Left ventricle myocardium inferior (tissue), 1 donor: ENCODE results near the gene CACFD1. TPM values are rescaled to one million over a fixed set of nuclear protein-coding genes. Genes with fewer than 3 reads are reported as not detected.
"Not testable (repeated sequence)": the region's sequence is repeated elsewhere in the genome, so short reads cannot be mapped to it uniquely, and the experiment has no call there.

Experiments used
- DNase-seq: peaks from one replicate; pipeline ENCODE4 v3.0.0-alpha.2; 2020
- H3K27ac ChIP-seq: fragments of 200-600 bp; replicated peaks from 2 replicates; pipeline ENCODE4 v1.8.0; 2021
- H3K27me3 ChIP-seq: fragments of 200-600 bp; 2 replicates; pipeline ENCODE4 v1.8.0; 2021; ENCODE audit warnings: low read depth
- H3K36me3 ChIP-seq: fragments of 200-600 bp; 2 replicates; pipeline ENCODE4 v1.8.0; 2021
- H3K4me1 ChIP-seq: fragments of 200-600 bp; 2 replicates; pipeline ENCODE4 v1.8.0; 2021
- H3K4me3 ChIP-seq: fragments of 200-600 bp; 2 replicates; pipeline ENCODE4 v1.8.0; 2021; ENCODE audit warnings: mild to moderate bottlenecking, moderate library complexity
- H3K9me3 ChIP-seq: fragments of 200-600 bp; replicated peaks from 2 replicates; pipeline ENCODE4 v1.8.0; 2021
- intact Hi-C: fragments of 100-400 bp; cut with micrococcal nuclease; formaldehyde crosslinking; loops from one replicate; pipeline ENCODE4 v1.11.0; 2022
- total RNA-seq: library from RNA; stranded (reverse); fragmentation: NEBNext Ultra II Directional; extraction: Animal tissue kit (Norgen Biotek cat#: 25700); gene quantifications from one replicate; pipeline ENCODE4 v1.2.1, GENCODE V29; 2021
- TF ChIP-seq, protein P1 (sequence below): fragments of 200-600 bp; IDR thresholded peaks from 2 replicates; pipeline ENCODE4 v1.8.0; 2021; ENCODE audit warnings: antibody characterized with exemption, mild to moderate bottlenecking, borderline replicate concordance
- donor health status: DM: no; HTN: yes; CAD: no; lungs with severe emphysema.

The CACFD1 gene
- total RNA-seq, 1 donor from 2014 or later = 11.5 TPM

GRCh38 chr9:133449760-133450159 lies 10.0 kb upstream of the CACFD1 start:
- intact Hi-C loops = no loop called here
- no peaks in the 10 kb centered on the region for H3K4me1 ChIP-seq
- TF ChIP-seq, protein P1, sequence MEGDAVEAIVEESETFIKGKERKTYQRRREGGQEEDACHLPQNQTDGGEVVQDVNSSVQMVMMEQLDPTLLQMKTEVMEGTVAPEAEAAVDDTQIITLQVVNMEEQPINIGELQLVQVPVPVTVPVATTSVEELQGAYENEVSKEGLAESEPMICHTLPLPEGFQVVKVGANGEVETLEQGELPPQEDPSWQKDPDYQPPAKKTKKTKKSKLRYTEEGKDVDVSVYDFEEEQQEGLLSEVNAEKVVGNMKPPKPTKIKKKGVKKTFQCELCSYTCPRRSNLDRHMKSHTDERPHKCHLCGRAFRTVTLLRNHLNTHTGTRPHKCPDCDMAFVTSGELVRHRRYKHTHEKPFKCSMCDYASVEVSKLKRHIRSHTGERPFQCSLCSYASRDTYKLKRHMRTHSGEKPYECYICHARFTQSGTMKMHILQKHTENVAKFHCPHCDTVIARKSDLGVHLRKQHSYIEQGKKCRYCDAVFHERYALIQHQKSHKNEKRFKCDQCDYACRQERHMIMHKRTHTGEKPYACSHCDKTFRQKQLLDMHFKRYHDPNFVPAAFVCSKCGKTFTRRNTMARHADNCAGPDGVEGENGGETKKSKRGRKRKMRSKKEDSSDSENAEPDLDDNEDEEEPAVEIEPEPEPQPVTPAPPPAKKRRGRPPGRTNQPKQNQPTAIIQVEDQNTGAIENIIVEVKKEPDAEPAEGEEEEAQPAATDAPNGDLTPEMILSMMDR = no peak

DNA sequence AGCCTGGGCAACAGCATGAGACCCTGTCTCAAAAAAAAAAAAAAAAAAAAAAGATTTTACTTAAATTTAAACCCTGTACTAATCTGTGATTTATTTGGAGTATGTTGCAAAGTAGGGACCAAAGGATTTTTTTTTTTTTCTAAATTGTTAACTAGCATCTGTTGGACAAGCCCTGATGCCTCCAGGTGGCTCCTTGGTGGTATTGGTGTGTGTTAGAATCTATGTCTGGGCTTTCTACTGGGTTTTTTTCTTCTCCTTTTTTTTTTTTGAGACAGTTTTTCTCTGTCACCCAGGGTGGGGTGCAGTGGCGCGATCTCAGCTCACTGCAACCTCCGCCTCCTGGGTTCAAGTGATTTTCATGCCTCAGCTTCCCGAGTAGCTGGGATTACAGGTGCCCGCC lies 7.9 kb upstream of the CACFD1 start:
- H3K4me3 ChIP-seq, DNase-seq, intact Hi-C loops, H3K27me3 ChIP-seq, H3K36me3 ChIP-seq, H3K27ac ChIP-seq, H3K4me1 ChIP-seq, H3K9me3 ChIP-seq: not testable (repeated sequence)

More at GRCh38 chr9:133449760-133450159, 10.0 kb upstream of the CACFD1 start:
- Histone ChIP-seq H3K27ac (no peak overlapping the region), H3K36me3 (no peaks in the 10 kb centered on the region), H3K4me3 (no peak overlapping the region), H3K9me3 (no peaks in the 10 kb centered on the region), H3K27me3 (no peaks in the 10 kb centered on the region)
- DNase-seq = no peak

GRCh38 chr9:133452562-133452961 lies 7.2 kb upstream of the CACFD1 start:
- TF ChIP-seq, protein P1 = no peak

GRCh38 chr9:133453651-133454050 lies 6.1 kb upstream of the CACFD1 start:
- TF ChIP-seq, protein P1 = no peak
- no peak for DNase-seq
- Histone ChIP-seq H3K27me3 (no peaks in the 10 kb centered on the region), H3K4me3 (no peak overlapping the region), H3K27ac (no peak overlapping the region), H3K36me3 (no peaks in the 10 kb centered on the region), H3K9me3 (no peaks in the 10 kb centered on the region), H3K4me1 (no peaks in the 10 kb centered on the region)
- intact Hi-C loops = no loop called here

More at GRCh38 chr9:133452562-133452961, 7.2 kb upstream of the CACFD1 start:
- Histone ChIP-seq H3K4me3 (no peak overlapping the region), H3K27ac (no peak overlapping the region), H3K9me3 (no peaks in the 10 kb centered on the region), H3K36me3 (no peaks in the 10 kb centered on the region), H3K27me3 (no peaks in the 10 kb centered on the region), H3K4me1 (no peaks in the 10 kb centered on the region)
- DNase-seq = no peak
- intact Hi-C loops = no loop called here

DNA sequence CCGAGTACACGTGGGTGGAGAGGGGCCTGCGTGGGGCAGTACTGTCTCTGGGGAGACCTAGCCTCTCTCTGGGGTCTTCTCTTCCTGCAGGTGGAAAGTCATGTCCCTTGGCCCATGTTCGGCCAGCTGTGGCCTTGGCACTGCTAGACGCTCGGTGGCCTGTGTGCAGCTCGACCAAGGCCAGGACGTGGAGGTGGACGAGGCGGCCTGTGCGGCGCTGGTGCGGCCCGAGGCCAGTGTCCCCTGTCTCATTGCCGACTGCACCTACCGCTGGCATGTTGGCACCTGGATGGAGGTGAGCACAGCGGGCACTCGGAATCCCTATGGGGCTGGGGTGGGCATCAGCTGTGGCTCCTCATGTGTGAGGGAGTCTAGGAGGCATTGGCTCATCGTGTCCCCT lies 5.5 kb upstream of the CACFD1 start:
- intact Hi-C loops = no loop called here
- Histone ChIP-seq H3K9me3 (no peaks in the 10 kb centered on the region), H3K4me3 (no peak overlapping the region), H3K27ac (no peak overlapping the region), H3K4me1 (peaks cover 5% of the 10 kb centered on the region), H3K27me3 (no peaks in the 10 kb centered on the region), H3K36me3 (no peaks in the 10 kb centered on the region)
- TF ChIP-seq, protein P1 = no peak
- no peak for DNase-seq

DNA sequence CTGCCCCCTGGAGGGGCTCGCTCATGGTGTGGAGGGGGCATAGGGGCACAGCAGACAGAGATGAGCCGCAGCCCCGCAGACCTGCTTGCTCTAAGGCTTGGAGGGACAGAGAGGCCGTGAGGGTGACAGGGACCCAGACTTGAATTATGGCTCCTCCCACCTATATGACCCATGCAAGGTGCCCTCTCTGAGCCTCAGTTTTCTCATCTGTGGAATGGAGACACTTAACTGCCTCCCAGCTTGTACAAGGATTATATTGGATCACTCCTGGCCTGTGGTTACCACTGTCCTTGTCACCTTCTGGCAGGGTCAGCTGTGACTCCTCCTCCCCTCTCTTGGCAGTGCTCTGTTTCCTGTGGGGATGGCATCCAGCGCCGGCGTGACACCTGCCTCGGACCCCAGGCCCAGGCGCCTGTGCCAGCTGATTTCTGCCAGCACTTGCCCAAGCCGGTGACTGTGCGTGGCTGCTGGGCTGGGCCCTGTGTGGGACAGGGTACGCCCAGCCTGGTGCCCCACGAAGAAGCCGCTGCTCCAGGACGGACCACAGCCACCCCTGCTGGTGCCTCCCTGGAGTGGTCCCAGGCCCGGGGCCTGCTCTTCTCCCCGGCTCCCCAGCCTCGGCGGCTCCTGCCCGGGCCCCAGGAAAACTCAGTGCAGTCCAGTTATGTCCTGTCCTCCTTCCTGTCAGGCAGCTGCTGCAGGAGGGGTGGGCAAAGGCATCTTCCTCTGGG lies 4.7 kb upstream of the CACFD1 start:
- intact Hi-C loops = no loop called here
- TF ChIP-seq, protein P1 = no peak
- Histone ChIP-seq H3K4me3 (no peak overlapping the region), H3K9me3 (no peaks in the 10 kb centered on the region), H3K4me1 (peaks cover 9% of the 10 kb centered on the region), H3K27me3 (no peaks in the 10 kb centered on the region), H3K36me3 (no peaks in the 10 kb centered on the region), H3K27ac (no peak overlapping the region)
- no peak for DNase-seq
